SK-N-SH (cell line): ENCODE results near the gene MYH15. TPM values are rescaled to one million over a fixed set of nuclear protein-coding genes. Genes with fewer than 3 reads are reported as not detected.

Experiments
- CTCF ChIA-PET: fragments of 300-600, 350-600 bp; formaldehyde crosslinking; extraction: SDS; loops from one replicate; lab custom pipeline; 2021; lab: Yijun Ruan, JAX
- POLR2A ChIA-PET: fragments of 350-600 bp; sonication (Branson Sonifier 250); formaldehyde crosslinking; extraction: SDS; loops from one replicate; lab custom pipeline; 2020; ENCODE audit warnings: antibody characterized with exemption, inconsistent platforms; lab: Yijun Ruan, JAX
- DNase-seq: peaks from one replicate; pipeline ENCODE4 v3.0.0; 2012
- H2AFZ ChIP-seq: fragments of 200-600 bp; sonication (generic); 2 replicates; pipeline ENCODE4 v1.8.1; 2016; ENCODE audit warnings: antibody characterized with exemption, mild to moderate bottlenecking, low read depth
- H3F3A ChIP-seq: fragments of 200-600 bp; sonication (generic); replicated peaks from 2 replicates; pipeline ENCODE3; 2016; ENCODE audit warnings: antibody characterized with exemption, mild to moderate bottlenecking; ENCODE audit not compliant: insufficient read depth
- H3K27ac ChIP-seq, 2 experiments: fragments of 200-500 bp in 1 of 2; fragments of 200-600 bp in 1 of 2; sonication (Bioruptor generic) in 1 of 2; sonication (generic), shearing (Covaris generic) in 1 of 2; 2 replicates each; pipeline versions ENCODE4 v1.5.1 to v1.6.1; 2014 to 2016; ENCODE audit warnings: low read depth in 2 of 2, inconsistent platforms in 1 of 2, low read length in 1 of 2, mild to moderate bottlenecking in 1 of 2, mixed read lengths in 1 of 2
- H3K27me3 ChIP-seq: fragments of 200-600 bp; sonication (generic), shearing (Covaris generic); 2 replicates; pipeline ENCODE4 v1.6.1; 2016; ENCODE audit warnings: mixed run types; ENCODE audit not compliant: insufficient read depth
- H3K36me3 ChIP-seq, 2 experiments: fragments of 200-500 bp in 1 of 2; fragments of 200-600 bp in 1 of 2; sonication (Bioruptor generic) in 1 of 2; sonication (generic) in 1 of 2; replicated peaks in 1 of 2; 2 replicates each; pipeline versions ENCODE3 to v1.5.1; 2014 to 2016; ENCODE audit warnings: low read length in 1 of 2, mild to moderate bottlenecking in 1 of 2; ENCODE audit not compliant: insufficient read depth in 2 of 2, control insufficient read depth in 1 of 2
- H3K4me1 ChIP-seq, 2 experiments: fragments of 200-500 bp in 1 of 2; fragments of 200-600 bp in 1 of 2; sonication (Bioruptor generic) in 1 of 2; sonication (generic), shearing (Covaris generic) in 1 of 2; 2 replicates each; pipeline versions ENCODE4 v1.5.1 to v1.6.1; 2014 to 2016; ENCODE audit warnings: low read depth in 1 of 2, low read length in 1 of 2, mixed run types in 1 of 2; ENCODE audit not compliant: insufficient read depth in 2 of 2, control insufficient read depth in 1 of 2
- H3K4me2 ChIP-seq: fragments of 200-600 bp; sonication (generic), shearing (Covaris generic); 2 replicates; pipeline ENCODE4 v1.6.1; 2017; ENCODE audit warnings: mixed run types
- H3K4me3 ChIP-seq, 2 experiments: fragments of 200-500 bp in 1 of 2; fragments of 200-600 bp in 1 of 2; sonication (Bioruptor generic) in 1 of 2; sonication (generic), shearing (Covaris generic) in 1 of 2; 2 replicates each; pipeline versions ENCODE4 v1.5.1 to v1.8.1; 2014 to 2016; ENCODE audit warnings: low read depth in 2 of 2, inconsistent platforms in 1 of 2, low read length in 1 of 2, mild to moderate bottlenecking in 1 of 2, mixed read lengths in 1 of 2, moderate library complexity in 1 of 2
- H3K79me2 ChIP-seq: fragments of 200-600 bp; sonication (generic); 2 replicates; pipeline ENCODE4 v1.8.1; 2017; ENCODE audit warnings: mild to moderate bottlenecking; ENCODE audit not compliant: insufficient read depth
- H3K9ac ChIP-seq: fragments of 200-600 bp; sonication (generic); 2 replicates; pipeline ENCODE4 v1.6.1; 2017; ENCODE audit warnings: mixed run types
- H3K9me2 ChIP-seq: fragments of 200-600 bp; sonication (generic); 2 replicates; pipeline ENCODE4 v1.6.1; 2017; ENCODE audit warnings: mixed run types
- H3K9me3 ChIP-seq: fragments of 200-600 bp; sonication (generic); 2 replicates; pipeline ENCODE4 v1.6.1; 2017; ENCODE audit warnings: mixed run types, mild to moderate bottlenecking, moderate library complexity
- H4K20me1 ChIP-seq: fragments of 200-600 bp; sonication (generic); 2 replicates; pipeline ENCODE4 v1.6.1; 2017; ENCODE audit warnings: mild to moderate bottlenecking, mixed run types; ENCODE audit not compliant: insufficient read depth
- CHD2 ChIP-seq: fragments of 150-350 bp; IDR thresholded peaks from 2 replicates; pipeline ENCODE4 v1.6.1; 2018; ENCODE audit warnings: low read length; ENCODE audit not compliant: partially characterized antibody
- ELF1 ChIP-seq: IDR thresholded peaks from 2 replicates; pipeline ENCODE4 v1.4.0; 2012
- EP300 ChIP-seq, 2 experiments: IDR thresholded peaks; 2 replicates each; pipeline versions ENCODE4 v1.4.0 to v1.6.1; 2012; ENCODE audit warnings: borderline replicate concordance in 1 of 2, low read depth in 1 of 2, low read length in 1 of 2
- FOSL2 ChIP-seq: IDR thresholded peaks from 2 replicates; pipeline ENCODE4 v1.4.0; 2012; ENCODE audit warnings: low read depth, mild to moderate bottlenecking, moderate library complexity, borderline replicate concordance
- FOXM1 ChIP-seq: IDR thresholded peaks from 2 replicates; pipeline ENCODE4 v1.4.0; 2012; ENCODE audit warnings: low read depth, mild to moderate bottlenecking
- JUND ChIP-seq: IDR thresholded peaks from 2 replicates; pipeline ENCODE4 v1.4.0; 2012
- POLR2AphosphoS5 ChIP-seq: IDR thresholded peaks from 2 replicates; pipeline ENCODE4 v1.6.1; 2012; ENCODE audit warnings: low read depth, low read length
- RAD21 ChIP-seq: IDR thresholded peaks from 2 replicates; pipeline ENCODE4 v1.6.1; 2012; ENCODE audit warnings: mild to moderate bottlenecking, low read length
- RCOR1 ChIP-seq: fragments of 150-350 bp; IDR thresholded peaks from 2 replicates; pipeline ENCODE4 v1.6.1; 2017; ENCODE audit warnings: antibody characterized with exemption, low read length
- RFX5 ChIP-seq: IDR thresholded peaks from 2 replicates; pipeline ENCODE4 v1.6.1; 2012; ENCODE audit warnings: mild to moderate bottlenecking, improper control_type of control experiment, low read length
- TAF1 ChIP-seq: IDR thresholded peaks from 2 replicates; pipeline ENCODE4 v1.6.1; 2012; ENCODE audit warnings: low read depth, mild to moderate bottlenecking, low read length, moderate library complexity, borderline replicate concordance
- TCF12 ChIP-seq: IDR thresholded peaks from 2 replicates; pipeline ENCODE4 v1.4.0; 2012
- WGBS: methylation state at CpG from one replicate; pipeline ENCODE4 v1.1.6; 2017; ENCODE audit warnings: low lambda C conversion rate; 5-methylcytosine and 5-hydroxymethylcytosine counted together
- polyA plus RNA-seq, 3 experiments: library from polyadenylated mRNA; depleted of rRNA; stranded (reverse); fragments of >200 nt; gene quantifications; 2 replicates each; pipeline ENCODE4 v1.2.3, GENCODE V29; 2012
- TF ChIP-seq, protein P1 (sequence below): IDR thresholded peaks from 2 replicates; pipeline ENCODE4 v1.6.1; 2012; ENCODE audit warnings: mild to moderate bottlenecking, low read depth, low read length, moderate library complexity
- TF ChIP-seq, protein P2 (sequence below): fragments of 150-350 bp; IDR thresholded peaks from 2 replicates; pipeline ENCODE4 v1.6.1; 2017; ENCODE audit warnings: antibody characterized with exemption, low read length, low read depth, borderline replicate concordance
- TF ChIP-seq, protein P3 (sequence below): fragments of 150-350 bp; IDR thresholded peaks from 2 replicates; pipeline ENCODE4 v1.6.1; 2016; ENCODE audit warnings: mild to moderate bottlenecking, low read depth, low read length
- TF ChIP-seq, protein P4 (sequence below): IDR thresholded peaks from 2 replicates; pipeline ENCODE4 v1.4.0; 2012; ENCODE audit warnings: low read depth, borderline replicate concordance

Gene MYH15
- polyA plus RNA-seq, 1 of the 3 experiments (the other 2 are of a cell fraction): 2.1 TPM

DNA sequence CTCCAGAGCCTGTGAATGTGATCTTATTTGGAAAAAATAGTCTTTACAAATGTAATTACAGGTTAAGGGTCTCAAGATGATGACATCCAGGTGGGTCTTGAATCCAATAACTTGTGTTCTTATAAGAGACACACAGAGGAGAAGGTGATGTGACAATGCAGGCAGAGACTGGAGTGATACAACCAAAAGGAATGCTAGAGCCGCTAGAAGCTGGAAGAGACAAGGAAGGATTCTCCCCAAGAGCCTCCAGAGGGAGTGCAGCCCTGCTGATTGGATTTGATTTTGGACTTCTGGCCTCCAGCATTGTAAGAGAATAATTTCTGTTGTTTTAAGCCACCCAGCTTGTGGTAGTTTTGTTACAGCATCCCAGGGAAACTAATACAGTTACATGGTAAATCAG, 9.7 kb downstream of the MYH15 start:
- TF ChIP-seq, protein P1, sequence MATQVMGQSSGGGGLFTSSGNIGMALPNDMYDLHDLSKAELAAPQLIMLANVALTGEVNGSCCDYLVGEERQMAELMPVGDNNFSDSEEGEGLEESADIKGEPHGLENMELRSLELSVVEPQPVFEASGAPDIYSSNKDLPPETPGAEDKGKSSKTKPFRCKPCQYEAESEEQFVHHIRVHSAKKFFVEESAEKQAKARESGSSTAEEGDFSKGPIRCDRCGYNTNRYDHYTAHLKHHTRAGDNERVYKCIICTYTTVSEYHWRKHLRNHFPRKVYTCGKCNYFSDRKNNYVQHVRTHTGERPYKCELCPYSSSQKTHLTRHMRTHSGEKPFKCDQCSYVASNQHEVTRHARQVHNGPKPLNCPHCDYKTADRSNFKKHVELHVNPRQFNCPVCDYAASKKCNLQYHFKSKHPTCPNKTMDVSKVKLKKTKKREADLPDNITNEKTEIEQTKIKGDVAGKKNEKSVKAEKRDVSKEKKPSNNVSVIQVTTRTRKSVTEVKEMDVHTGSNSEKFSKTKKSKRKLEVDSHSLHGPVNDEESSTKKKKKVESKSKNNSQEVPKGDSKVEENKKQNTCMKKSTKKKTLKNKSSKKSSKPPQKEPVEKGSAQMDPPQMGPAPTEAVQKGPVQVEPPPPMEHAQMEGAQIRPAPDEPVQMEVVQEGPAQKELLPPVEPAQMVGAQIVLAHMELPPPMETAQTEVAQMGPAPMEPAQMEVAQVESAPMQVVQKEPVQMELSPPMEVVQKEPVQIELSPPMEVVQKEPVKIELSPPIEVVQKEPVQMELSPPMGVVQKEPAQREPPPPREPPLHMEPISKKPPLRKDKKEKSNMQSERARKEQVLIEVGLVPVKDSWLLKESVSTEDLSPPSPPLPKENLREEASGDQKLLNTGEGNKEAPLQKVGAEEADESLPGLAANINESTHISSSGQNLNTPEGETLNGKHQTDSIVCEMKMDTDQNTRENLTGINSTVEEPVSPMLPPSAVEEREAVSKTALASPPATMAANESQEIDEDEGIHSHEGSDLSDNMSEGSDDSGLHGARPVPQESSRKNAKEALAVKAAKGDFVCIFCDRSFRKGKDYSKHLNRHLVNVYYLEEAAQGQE: no peak
- no peak for TF ChIP-seq POLR2AphosphoS5
- no peak for TF ChIP-seq RFX5
- TF ChIP-seq, protein P2, sequence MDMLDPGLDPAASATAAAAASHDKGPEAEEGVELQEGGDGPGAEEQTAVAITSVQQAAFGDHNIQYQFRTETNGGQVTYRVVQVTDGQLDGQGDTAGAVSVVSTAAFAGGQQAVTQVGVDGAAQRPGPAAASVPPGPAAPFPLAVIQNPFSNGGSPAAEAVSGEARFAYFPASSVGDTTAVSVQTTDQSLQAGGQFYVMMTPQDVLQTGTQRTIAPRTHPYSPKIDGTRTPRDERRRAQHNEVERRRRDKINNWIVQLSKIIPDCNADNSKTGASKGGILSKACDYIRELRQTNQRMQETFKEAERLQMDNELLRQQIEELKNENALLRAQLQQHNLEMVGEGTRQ: no peak
- POLR2A ChIA-PET: no interaction called here
- Histone ChIP-seq H3F3A (no peaks in the 10 kb centered on the region), H3K4me2 (no peak overlapping the region), H4K20me1 (no peaks in the 10 kb centered on the region), H3K27ac (no peak overlapping the region), H3K9me3 (no peaks in the 10 kb centered on the region), H3K79me2 (no peaks in the 10 kb centered on the region), H3K4me1 (no peaks in the 10 kb centered on the region), H3K9ac (no peak overlapping the region), H3K9me2 (no peaks in the 10 kb centered on the region), H3K27me3 (no peaks in the 10 kb centered on the region), H2AFZ (no peak overlapping the region), H3K4me3 (no peak overlapping the region), H3K36me3 (no peaks in the 10 kb centered on the region)
- WGBS: 68% methylated on average over 1 of the region's 1 CpG
- no peak for DNase-seq
- CTCF ChIA-PET: interaction anchor here (1.2 kb wide), 3 partner anchors 16 to 51 kb away, joined by 3 to 4 read pairs (median 3); no protein-coding TSS in a partner anchor

DNA sequence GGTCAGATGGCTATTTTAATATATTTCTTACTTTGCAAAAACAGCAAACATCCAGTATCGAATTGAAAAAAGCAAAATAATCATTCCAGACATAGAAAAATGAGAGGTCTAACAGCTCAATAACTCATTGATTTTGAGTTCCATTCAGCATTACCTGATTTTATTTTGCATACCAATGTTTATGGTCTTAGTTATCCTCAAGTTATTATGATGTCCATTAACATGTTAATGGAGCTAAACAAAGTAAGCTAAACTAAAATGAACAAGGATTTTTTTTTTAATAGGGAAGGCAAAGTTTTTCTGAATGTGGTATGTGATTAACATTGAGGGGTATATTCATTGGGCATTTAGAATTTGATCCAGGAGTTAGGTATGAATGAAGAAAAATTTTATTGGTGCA, 13.1 kb downstream of the MYH15 start:
- H4K20me1 ChIP-seq: no peaks in the 10 kb centered on the region
- H3K4me1 ChIP-seq: peaks cover 0 to 8% of the 10 kb centered on the region in 2 experiments; a peak in 1 of 4 replicates
- H2AFZ ChIP-seq: no peak overlapping the region
- no peak overlapping the region for H3K9ac ChIP-seq
- no peaks in the 10 kb centered on the region for H3K27me3 ChIP-seq
- POLR2A ChIA-PET: no interaction called here
- no peaks in the 10 kb centered on the region for H3F3A ChIP-seq
- no peak overlapping the region for H3K4me3 ChIP-seq
- H3K36me3 ChIP-seq: no peaks in the 10 kb centered on the region
- H3K79me2 ChIP-seq: no peaks in the 10 kb centered on the region
- WGBS: 89% methylated on average over 1 of the region's 1 CpG
- CTCF ChIA-PET: interaction anchor here (0.9 to 2.0 kb wide), 5 partner anchors 9 to 820 kb away, joined by 3 to 12 read pairs (median 5); no protein-coding TSS in a partner anchor
- no peak overlapping the region for H3K27ac ChIP-seq
- H3K9me2 ChIP-seq: no peaks in the 10 kb centered on the region
- DNase-seq: no peak
- TF ChIP-seq TAF1: no peak
- no peak for TF ChIP-seq CHD2
- TF ChIP-seq RAD21: no peak
- no peak for TF ChIP-seq RCOR1
- no peak for TF ChIP-seq JUND
- TF ChIP-seq, protein P3, sequence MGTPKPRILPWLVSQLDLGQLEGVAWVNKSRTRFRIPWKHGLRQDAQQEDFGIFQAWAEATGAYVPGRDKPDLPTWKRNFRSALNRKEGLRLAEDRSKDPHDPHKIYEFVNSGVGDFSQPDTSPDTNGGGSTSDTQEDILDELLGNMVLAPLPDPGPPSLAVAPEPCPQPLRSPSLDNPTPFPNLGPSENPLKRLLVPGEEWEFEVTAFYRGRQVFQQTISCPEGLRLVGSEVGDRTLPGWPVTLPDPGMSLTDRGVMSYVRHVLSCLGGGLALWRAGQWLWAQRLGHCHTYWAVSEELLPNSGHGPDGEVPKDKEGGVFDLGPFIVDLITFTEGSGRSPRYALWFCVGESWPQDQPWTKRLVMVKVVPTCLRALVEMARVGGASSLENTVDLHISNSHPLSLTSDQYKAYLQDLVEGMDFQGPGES: no peak
- no peak for TF ChIP-seq EP300 (IDR thresholded peaks at IDR 0.05; ENCODE audit: borderline replicate concordance in 1 of 2, low read depth in 1 of 2, low read length in 1 of 2)
- no peak for TF ChIP-seq FOXM1
- TF ChIP-seq, protein P4, sequence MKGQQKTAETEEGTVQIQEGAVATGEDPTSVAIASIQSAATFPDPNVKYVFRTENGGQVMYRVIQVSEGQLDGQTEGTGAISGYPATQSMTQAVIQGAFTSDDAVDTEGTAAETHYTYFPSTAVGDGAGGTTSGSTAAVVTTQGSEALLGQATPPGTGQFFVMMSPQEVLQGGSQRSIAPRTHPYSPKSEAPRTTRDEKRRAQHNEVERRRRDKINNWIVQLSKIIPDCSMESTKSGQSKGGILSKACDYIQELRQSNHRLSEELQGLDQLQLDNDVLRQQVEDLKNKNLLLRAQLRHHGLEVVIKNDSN: no peak
- TF ChIP-seq, protein P1: no peak
- TF ChIP-seq ELF1: no peak
- TF ChIP-seq, protein P2: no peak
- TF ChIP-seq TCF12: no peak
- no peak for TF ChIP-seq FOSL2
- H3K9me3 ChIP-seq: no peaks in the 10 kb centered on the region
- H3K4me2 ChIP-seq: no peak overlapping the region
